HEK293T (cell line): ENCODE measurements around the gene TXNRD1.

Experiments
- ARNT ChIP-seq: fragments of 450-650 bp; IDR thresholded peaks from 2 replicates; pipeline ENCODE4 v1.6.1; 2017; ENCODE audit warnings: mild to moderate bottlenecking
- BHLHE40 ChIP-seq: fragments of 450-650 bp; IDR thresholded peaks from 2 replicates; pipeline ENCODE4 v1.6.1; 2016; ENCODE audit warnings: mild to moderate bottlenecking, moderate library complexity, borderline replicate concordance
- ELF4 ChIP-seq: fragments of 450-650 bp; IDR thresholded peaks from 2 replicates; pipeline ENCODE4 v1.6.1; 2017; ENCODE audit warnings: antibody characterized with exemption
- FOXA1 ChIP-seq: fragments of 450-650 bp; IDR thresholded peaks from 2 replicates; pipeline ENCODE4 v1.6.1; 2016; ENCODE audit warnings: mild to moderate bottlenecking
- FOXK2 ChIP-seq: fragments of 450-650 bp; IDR thresholded peaks from 2 replicates; pipeline ENCODE4 v1.6.1; 2016; ENCODE audit warnings: mild to moderate bottlenecking
- FOXM1 ChIP-seq: fragments of 450-650 bp; IDR thresholded peaks from 2 replicates; pipeline ENCODE4 v1.6.1; 2017; ENCODE audit warnings: mild to moderate bottlenecking, borderline replicate concordance
- L3MBTL2 ChIP-seq: fragments of 450-650 bp; conservative IDR thresholded peaks from 2 replicates; pipeline ENCODE4 v1.6.1; 2016; ENCODE audit warnings: mild to moderate bottlenecking
- LEF1 ChIP-seq: fragments of 450-650 bp; IDR thresholded peaks from 2 replicates; pipeline ENCODE4 v1.6.1; 2017; ENCODE audit warnings: mild to moderate bottlenecking, borderline replicate concordance
- PKNOX1 ChIP-seq: fragments of 450-650 bp; IDR thresholded peaks from 2 replicates; pipeline ENCODE4 v1.6.1; 2016
- SP1 ChIP-seq: fragments of 450-650 bp; IDR thresholded peaks from 2 replicates; pipeline ENCODE4 v1.6.1; 2017
- TARDBP ChIP-seq: fragments of 450-650 bp; IDR thresholded peaks from 2 replicates; pipeline ENCODE4 v1.6.1; 2016
- ZNF384 ChIP-seq: fragments of 450-650 bp; IDR thresholded peaks from 2 replicates; pipeline ENCODE4 v1.6.1; 2016

GRCh38 chr12:104243971-104244370 lies 28.4 kb downstream of the TXNRD1 start:
- TF ChIP-seq BHLHE40 (no peak), ZNF384 (no peak), SP1 (no peak), FOXM1 (no peak), TARDBP (no peak), FOXA1 (no peak), LEF1 (no peak), PKNOX1 (no peak), L3MBTL2 (no peak), ELF4 (no peak), ARNT (no peak), FOXK2 (no peak)
